ENCODE data around the gene RPS26.

The RPS26 gene

DNA sequence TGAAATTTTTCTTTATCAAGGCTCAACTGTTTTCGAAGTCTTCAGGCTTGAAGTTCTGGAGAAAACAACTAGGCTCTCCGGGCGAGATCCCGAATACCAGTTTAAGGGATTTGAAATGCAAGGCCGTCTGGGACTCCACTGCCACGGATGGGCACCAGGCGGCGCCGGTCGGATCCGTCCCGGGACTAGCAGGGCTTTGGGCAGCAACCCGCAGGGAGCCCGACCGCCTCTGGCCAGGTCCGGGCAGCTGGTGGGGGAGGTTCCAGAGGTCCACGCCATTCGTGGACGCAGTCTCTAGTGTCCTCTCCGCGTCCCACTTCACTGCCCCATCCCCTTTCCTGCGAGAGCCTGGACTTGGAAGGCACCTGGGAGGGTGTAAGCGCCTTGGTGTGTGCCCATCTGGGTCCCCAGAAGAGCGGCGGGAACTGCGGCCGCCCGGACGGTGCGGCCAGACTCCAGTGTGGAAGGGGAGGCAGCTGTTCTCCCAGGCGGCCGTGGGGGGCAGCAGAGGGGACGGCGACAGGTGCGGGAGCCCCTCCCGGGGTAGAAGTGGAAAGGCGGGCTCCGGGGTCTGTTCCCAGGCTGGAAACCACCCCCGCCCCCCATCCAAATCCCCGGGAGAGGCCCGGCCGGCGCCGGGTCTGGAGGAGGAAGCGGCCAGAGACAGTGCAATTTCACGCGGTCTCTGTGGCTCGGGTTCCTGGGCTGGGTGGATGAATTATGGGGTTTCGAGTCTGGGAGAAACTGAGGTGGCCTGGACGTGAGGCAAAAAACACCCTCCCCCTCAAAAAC lies 37.4 kb downstream of the RPS26 start:
- peak; percentile 81 for DNase-seq (ENCODE audit: low spot score)

DNA sequence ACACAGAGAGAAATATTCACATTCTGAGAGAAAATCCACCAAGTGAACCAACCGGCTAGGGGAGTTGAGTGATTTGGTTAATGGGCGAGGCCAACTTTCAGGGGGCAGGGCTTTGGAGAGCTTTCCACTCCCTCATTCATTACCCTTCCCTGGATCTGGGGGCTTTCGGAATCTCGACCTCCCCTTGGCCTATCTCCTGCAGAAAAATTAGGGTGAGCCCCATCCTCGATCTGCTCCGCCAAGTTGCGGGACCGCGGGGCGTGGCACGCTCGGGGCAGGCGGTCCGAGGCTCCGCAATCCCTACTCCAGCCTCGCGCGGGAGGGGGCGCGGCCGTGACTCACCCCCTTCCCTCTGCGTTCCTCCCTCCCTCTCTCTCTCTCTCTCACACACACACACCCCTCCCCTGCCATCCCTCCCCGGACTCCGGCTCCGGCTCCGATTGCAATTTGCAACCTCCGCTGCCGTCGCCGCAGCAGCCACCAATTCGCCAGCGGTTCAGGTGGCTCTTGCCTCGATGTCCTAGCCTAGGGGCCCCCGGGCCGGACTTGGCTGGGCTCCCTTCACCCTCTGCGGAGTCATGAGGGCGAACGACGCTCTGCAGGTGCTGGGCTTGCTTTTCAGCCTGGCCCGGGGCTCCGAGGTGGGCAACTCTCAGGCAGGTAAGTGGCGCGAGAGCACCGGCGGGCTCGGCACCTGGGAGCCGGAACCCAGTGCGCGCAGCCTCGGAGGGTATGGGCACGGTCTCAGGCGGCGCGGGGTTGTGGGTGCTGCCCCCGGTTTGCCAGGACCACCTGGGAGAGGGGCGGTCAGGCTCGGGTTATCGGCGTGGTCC lies 38.2 kb downstream of the RPS26 start, which contains the start of gene ERBB3:
TSS of gene ERBB3 (plus strand) at position 443 of the 833 bp plus-strand sequence. CDS start at position 579, 136 bp downstream.
- peak; percentile 57 for DNase-seq (ENCODE audit: low spot score)

DNA sequence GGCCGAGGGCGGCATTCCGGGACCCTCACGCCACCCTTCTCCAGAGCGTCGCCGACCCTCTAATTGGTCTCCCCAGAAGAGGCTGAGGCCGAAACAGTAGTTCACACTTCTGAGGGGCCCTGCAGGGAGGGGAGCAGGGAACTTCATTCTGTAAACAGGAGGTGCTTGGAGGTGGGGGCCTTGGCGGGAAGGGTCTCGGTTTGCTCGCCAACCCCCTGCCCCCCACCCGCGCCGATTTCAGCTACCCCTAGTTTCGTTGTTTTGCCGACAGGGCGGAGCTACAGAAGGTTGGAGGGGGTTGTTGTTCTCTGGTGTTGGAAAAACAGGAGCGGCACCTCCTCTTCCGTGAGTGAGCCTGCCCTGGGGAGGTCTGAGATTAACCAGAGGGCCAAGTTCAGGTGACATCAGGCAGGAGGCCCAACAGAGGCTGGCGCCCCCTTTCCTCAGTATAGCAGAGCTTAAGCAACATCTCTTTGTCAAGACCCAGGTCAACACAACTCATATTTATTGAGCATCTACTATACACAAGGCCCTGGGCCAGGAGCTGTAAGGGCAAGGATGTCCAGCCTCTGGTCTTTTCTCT lies 38.9 kb downstream of the RPS26 start:
- DNase-seq (ENCODE audit: low spot score) = no peak

DNA sequence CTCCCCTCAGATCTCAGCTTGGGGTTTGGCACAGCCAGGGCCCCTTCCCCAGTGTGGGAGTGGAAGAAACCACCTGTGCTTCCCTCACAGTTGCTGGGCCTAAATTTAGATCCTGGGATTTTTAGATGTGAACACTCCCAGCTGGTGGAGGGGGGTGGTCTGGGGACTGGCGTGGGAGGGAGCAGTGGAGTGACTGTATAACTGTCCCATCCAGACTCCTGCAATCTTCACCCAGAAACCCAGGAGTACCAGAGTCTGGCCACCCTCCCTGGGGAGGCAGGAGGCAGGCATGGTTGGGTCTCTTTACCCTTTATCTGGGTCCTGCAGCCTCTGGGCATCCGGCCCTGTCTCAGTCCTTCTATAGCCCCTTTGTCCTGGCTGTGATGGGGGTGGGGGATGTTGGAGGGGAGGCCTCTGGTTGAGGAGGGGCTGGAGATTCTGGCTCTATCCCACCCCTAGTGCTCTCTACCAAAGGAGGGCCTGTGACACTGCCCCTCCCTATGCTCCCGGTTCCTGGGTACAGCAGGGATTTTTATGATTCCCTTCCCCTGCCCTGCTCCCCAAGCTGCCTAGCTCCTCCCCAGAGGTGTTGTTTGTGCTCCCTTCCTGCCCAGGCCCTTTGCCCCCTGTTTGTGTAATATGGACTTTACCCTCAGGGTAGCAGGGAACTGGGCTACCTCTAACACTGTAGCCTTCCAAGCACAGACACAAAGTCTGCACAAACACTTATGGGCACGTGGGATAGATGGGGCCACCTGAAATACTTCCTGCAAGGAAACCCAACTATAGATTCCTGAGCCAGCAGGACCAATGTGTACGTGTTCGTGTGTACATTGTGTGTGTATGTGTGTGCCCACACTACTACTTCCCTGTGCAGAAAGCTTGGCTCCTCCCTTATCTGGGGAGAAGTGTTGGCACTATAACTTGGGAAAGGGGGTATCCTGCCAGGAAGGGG lies 40.0 kb downstream of the RPS26 start:
- DNase-seq (ENCODE audit: low spot score) = no peak

DNA sequence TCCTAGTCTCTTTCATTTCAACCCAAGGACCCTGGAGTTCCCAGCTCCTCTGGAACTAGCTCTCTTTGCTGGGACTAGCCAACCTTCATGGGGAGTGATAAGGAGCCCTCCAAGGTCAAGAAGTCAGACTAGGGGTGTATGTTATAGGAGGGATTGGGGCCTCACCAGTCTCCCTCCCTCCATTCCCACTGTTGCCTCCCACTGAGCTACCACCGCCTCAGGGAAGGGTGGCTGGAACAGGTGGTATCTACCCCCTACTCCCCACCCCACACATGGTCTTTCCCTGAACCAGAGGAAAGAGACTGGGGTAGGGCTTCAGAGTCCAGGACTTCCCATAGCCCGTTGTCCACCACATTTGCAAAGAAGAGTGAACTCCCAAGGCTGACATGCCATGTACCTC lies 40.7 kb downstream of the RPS26 start:
- DNase-seq (ENCODE audit: low spot score) = no peak

DNA sequence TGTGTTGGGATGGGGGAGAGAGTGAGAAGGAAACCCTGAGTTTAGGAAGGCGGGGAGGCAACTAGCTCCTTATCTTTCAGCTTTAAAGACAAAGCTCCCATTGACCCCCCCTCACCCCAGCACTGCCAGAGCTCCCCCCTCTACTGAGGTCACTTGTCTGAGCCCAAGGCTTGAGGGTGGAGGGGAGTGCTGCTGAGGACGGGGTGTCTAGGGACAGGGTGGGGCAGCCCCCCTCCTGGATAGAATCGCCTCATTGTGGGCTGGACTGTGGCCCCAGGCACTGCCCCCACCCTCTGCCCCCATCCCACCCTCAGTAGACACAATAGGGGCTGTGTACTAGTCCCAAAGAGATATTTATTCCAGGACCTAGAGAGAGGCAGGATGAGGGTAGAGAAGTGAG lies 41.2 kb downstream of the RPS26 start:
- no peak for DNase-seq (ENCODE audit: low spot score)

DNA sequence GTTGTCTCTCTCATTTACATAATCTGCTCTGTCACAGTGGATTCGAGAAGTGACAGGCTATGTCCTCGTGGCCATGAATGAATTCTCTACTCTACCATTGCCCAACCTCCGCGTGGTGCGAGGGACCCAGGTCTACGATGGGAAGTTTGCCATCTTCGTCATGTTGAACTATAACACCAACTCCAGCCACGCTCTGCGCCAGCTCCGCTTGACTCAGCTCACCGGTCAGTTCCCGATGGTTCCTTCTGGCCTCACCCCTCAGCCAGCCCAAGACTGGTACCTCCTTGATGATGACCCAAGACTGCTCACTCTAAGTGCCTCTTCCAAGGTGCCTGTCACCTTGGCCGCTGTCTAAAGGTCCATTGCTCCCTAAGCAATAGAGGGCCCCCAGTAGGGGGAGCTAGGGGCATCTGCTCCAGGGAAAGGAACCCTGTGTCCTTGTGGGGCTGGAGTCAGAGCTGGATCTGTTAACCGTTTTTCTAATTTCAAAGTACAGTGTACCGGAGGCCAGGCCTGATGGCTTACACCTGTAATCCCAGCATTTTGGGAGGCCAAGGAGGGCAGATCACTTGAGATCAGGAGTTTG lies 43.3 kb downstream of the RPS26 start:
- DNase-seq (ENCODE audit: low spot score) = no peak

DNA sequence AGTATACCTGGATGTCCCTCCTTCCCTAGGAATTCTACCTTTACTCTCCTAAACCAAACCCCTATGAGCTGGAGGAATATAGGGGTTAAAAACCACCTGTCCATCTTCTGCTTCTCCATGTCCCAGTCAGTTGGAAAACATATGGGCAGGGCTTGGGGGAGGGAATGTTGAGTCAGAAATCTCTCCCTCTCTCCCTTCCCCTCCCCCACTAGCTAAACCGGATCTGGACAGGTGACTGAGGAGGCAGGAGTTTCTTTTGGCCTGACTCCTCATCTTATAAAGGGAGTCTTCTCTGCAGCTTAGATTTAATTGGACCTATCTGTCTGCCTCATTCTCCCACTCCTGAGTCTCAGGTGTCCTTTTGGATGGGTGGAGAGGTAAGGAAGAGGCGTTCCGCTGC lies 44.4 kb downstream of the RPS26 start:
- no peak for DNase-seq (ENCODE audit: low spot score)

DNA sequence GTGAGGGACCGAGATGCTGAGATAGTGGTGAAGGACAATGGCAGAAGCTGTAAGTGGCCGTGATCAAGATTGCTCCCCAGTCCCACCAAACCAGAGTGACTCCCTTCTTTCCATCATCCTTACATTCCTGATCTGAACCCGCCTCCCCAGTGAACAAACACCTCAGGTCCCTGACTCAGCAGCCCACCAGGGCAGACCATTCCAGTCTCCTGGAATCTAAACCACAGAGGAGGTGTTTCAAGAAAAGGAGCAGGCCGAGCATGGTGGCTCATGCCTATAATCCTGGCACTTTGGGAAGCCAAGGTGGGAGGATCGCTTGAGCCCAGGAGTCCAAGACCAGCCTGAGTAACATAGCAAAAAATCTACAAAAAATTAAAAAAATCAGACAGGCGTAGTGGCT lies 44.9 kb downstream of the RPS26 start:
- DNase-seq (ENCODE audit: low spot score) = no peak

DNA sequence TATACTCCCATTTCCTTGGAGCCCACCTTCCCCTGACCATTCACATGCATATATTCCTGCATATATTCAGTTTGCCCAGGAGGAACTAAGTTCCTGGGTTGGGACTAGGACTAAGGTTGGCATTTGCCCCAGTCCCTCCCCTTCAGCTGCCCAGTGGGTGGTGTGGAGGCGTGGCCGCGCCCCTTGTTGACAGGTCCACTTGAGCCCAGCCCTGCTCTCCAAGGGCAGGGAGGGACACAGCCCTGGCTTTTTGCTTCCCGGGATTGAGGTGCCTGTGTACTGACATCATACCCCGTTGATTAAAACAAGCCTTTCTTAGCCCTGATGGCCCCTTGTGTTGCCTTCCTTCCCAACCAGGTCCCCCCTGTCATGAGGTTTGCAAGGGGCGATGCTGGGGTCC lies 45.5 kb downstream of the RPS26 start:
- no peak for DNase-seq (ENCODE audit: low spot score)
